Vagina (tissue), 2 donors: ENCODE data around the gene TM9SF3.

ENCODE experiments used
- POLR2A ChIP-seq, 2 donors: fragments of 450-650 bp; IDR thresholded peaks; one replicate each; pipeline ENCODE4 v1.6.1; 2017; ENCODE audit warnings: antibody characterized with exemption in 2 of 2, mild to moderate bottlenecking in 2 of 2, moderate library complexity in 2 of 2
- POLR2AphosphoS5 ChIP-seq, 2 donors: sonication (generic); formaldehyde crosslinking; IDR thresholded peaks; one replicate each; pipeline ENCODE4 v1.9.0; 2017; ENCODE audit warnings: antibody characterized with exemption in 2 of 2, mild to moderate bottlenecking in 2 of 2, low read depth in 1 of 2; ENCODE audit not compliant: insufficient read depth in 1 of 2
- TF ChIP-seq, protein P1 (sequence below), 3 experiments: fragments of 450-650 bp in 2 of 3; fragments of 200-600 bp in 1 of 3; sonication (generic) in 1 of 3; IDR thresholded peaks; one replicate each; pipeline ENCODE4 v1.5.1; 2017 to 2019; ENCODE audit warnings: antibody characterized with exemption in 3 of 3, mild to moderate bottlenecking in 2 of 3, moderate library complexity in 2 of 3

DNA sequence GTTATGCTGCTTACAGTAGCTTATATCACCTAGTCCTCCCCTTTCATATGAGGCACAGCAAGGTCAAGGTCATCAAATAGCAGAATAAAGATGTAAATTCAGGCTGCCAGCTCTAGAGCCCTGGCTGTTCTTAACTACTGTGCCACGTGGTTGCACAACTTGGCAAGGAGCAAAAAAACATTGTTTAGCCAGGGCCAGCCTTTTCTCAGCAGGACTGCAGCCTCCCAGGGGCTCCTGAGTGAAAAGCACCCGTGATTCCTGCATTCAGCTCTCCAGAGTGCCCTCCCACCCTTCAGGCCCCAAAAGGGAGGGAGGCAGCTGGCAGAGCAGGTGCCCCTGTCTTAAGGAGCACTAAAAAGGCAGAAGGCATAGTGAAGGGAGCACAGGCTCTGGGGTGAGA, 31.8 kb upstream of the TM9SF3 start:
- TF ChIP-seq, protein P1, sequence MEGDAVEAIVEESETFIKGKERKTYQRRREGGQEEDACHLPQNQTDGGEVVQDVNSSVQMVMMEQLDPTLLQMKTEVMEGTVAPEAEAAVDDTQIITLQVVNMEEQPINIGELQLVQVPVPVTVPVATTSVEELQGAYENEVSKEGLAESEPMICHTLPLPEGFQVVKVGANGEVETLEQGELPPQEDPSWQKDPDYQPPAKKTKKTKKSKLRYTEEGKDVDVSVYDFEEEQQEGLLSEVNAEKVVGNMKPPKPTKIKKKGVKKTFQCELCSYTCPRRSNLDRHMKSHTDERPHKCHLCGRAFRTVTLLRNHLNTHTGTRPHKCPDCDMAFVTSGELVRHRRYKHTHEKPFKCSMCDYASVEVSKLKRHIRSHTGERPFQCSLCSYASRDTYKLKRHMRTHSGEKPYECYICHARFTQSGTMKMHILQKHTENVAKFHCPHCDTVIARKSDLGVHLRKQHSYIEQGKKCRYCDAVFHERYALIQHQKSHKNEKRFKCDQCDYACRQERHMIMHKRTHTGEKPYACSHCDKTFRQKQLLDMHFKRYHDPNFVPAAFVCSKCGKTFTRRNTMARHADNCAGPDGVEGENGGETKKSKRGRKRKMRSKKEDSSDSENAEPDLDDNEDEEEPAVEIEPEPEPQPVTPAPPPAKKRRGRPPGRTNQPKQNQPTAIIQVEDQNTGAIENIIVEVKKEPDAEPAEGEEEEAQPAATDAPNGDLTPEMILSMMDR (IDR thresholded peaks at IDR 0.05): no peak
- TF ChIP-seq POLR2AphosphoS5 (IDR thresholded peaks at IDR 0.05; ENCODE audit: insufficient read depth in 1 of 2, low read depth in 1 of 2): no peak
- TF ChIP-seq POLR2A (IDR thresholded peaks at IDR 0.05): no peak
